AG09309 (cell line): ENCODE data around the gene FOXP4.

Experiments used
- DNase-seq: peaks from one replicate; pipeline ENCODE4 v3.0.0-alpha.2; 2010; ENCODE audit warnings: low read depth
- H3K4me3 ChIP-seq: 2 replicates; pipeline ENCODE4 v1.5.1; 2011; ENCODE audit warnings: mild to moderate bottlenecking, low read depth, low read length, moderate library complexity; ENCODE audit not compliant: control insufficient read depth
- CTCF ChIP-seq: IDR thresholded peaks from 2 replicates; pipeline ENCODE4 v1.5.1; 2011; ENCODE audit warnings: mild to moderate bottlenecking, low read depth, low read length, inconsistent platforms; ENCODE audit not compliant: insufficient read depth, control insufficient read depth; ENCODE audit errors: missing control alignments

The FOXP4 gene

DNA sequence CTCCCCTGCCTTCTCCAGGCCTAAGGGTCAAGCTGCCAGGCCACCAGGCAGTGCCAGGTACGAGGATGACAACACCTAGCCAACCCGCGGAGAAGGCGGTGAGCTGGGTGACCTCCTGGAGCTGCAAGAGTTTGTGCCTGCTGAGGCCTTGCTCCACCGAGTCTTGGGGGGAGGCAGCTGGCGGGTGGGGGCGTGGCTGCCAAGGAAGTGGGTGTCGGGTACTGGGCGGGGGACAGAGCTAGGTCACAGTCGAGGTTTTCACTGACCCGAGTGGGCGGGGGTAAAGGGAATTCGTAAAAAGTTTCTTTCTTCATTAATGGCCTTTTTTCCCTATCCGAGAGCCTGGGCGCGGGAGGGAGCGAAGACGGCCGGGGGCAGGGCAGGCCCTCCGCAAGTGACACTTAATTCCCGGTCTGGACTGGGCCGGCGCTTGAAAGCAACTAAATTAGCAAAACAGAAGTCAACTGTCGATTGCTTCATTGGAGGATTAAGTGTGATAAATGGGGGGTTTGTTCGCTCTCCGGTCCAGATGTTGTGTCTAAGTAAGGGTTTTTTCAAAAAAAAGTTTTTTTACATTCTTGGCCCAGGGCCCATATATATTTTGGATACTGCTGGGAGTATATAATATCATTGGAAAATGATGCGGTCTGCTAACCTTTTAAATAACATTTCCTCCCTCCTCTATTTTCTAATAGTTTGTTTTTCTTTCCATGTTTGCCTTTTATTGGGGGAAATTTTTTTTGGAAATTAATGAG is 43.1 kb upstream of the FOXP4 start:
- no peak overlapping the region for H3K4me3 ChIP-seq
- DNase-seq: no peak
- TF ChIP-seq CTCF: no peak

GRCh38 chr6:41503827-41504465 is 42.2 kb upstream of the FOXP4 start:
- no peak for TF ChIP-seq CTCF
- DNase-seq: no peak
- peak overlapping the region; percentile 25 for H3K4me3 ChIP-seq

DNA sequence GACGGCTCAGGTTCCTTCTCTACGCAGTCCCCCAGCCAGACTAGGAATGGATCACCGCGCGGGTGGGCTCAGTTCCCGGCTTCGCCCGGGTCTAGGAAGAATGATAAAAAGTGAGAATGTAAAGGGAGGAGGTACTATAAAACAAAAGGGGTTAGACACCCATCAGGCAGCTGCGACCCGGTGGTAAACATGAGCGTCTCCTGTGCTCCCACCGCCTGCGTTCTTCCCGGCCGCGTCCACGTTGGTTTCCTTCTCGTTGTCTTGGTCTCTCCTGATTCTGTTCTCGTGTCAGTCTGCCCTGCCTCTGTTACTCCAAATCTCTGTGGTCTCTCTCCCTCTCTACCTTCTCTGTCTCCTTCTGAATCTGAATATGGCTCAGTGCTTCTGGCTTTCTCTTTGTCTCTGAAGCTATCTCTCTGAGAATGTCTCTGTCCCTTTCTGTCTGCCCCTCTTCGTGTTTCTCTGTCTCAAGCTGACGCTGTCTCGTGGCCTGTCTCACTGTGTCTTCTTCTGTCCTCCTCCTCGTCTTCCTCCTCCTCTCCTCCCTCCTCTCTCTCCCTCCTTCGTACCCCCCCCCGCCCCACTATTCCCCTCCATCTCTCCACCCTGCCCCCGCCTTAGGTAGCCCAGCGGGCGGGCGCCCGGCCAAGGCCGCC is 41.6 kb upstream of the FOXP4 start:
- TF ChIP-seq CTCF: no peak
- no peak for DNase-seq
- no peak overlapping the region for H3K4me3 ChIP-seq

DNA sequence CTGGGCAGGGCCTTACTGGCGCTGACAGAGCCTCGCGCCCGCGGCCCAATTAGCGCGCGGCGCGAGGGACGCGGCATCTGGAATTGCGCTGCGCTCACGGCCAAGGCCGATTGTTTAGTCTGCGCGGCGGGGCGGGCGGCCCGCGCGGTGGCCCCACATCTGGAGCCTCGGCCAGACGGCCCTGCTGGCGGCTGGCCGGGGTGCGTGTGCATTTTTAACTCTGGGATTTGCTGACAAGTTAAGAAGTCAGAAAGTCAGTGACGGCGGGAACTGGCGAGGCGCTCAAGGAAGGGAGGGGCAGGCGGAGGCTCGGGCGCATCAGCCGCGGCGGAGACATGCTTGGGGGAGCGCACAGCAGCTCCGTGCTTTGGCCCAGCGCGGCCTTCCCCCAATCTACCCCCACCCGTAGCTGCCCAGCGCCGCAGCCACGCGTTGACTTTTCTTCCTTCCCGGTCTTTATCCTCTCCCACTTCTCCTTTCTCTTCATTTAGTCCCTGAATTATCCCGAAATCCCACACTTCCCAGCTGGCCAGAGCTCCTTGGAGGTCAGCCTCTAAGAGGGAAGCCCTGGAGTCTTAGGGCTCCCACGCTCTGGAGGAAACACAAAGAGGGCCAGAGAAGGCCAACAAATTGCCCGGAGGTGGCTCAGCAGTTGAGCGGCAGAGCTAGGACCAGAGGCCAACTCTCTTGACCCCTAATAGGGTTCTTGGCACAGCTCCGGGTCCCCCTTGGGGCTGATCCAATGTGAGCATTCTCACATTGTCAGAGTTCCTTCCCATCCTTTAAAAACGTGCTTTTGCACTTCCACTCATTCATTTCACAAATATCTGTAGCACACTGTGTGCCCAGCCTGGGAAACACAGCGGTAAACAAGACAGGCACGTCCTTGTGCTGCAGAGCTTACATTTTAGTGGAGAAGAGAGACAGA is 40.8 kb upstream of the FOXP4 start:
- no peak for TF ChIP-seq CTCF
- peak; percentile 44 for DNase-seq
- H3K4me3 ChIP-seq: peak overlapping the region; percentile 26

- DNase-seq: no peak
- H3K4me3 ChIP-seq: no peak overlapping the region
- TF ChIP-seq CTCF: no peak
Observed at GRCh38 chr6:41508479-41508878, 37.7 kb upstream of the FOXP4 start.

- TF ChIP-seq CTCF: no peak
- DNase-seq: no peak
- H3K4me3 ChIP-seq: no peak overlapping the region
Observed at GRCh38 chr6:41509580-41509979, 36.6 kb upstream of the FOXP4 start.
